Measurements from ENCODE around the gene ASB11. TPM values are rescaled to one million over a fixed set of nuclear protein-coding genes. Genes with fewer than 3 reads are reported as not detected.
"Not testable (repeated sequence)": the region's sequence is repeated elsewhere in the genome, so short reads cannot be mapped to it uniquely, and the experiment has no call there.

ASB11 gene
- total RNA-seq, 2 experiments from 2014 or later: not detected

GRCh38 chrX:15311119-15311518 is 4.3 kb downstream of the ASB11 start:
- H3K9me3 ChIP-seq (ENCODE audit: control insufficient read depth in 1 of 2, insufficient read depth in 1 of 2, low read length in 2 of 2): no peaks in the 10 kb centered on the region
- H3K27ac Mint-ChIP-seq: no peak overlapping the region
- H3K4me3 ChIP-seq (ENCODE audit: low read length): no peak overlapping the region
- TF ChIP-seq CTCF (IDR thresholded peaks at IDR 0.05): no peak
- DNase-seq: no peak
- no peaks in the 10 kb centered on the region for H3K9me3 Mint-ChIP-seq
- no peaks in the 10 kb centered on the region for H3K4me1 Mint-ChIP-seq (ENCODE audit: low read depth)
- ChIA-PET CTCF (no interaction called here), POLR2A (no interaction called here)
- intact Hi-C loops (cut with DNase I, micrococcal nuclease): no loop called here
- H3K27ac ChIP-seq (ENCODE audit: low read depth in 1 of 2, low read length in 2 of 2): no peak overlapping the region
- no peaks in the 10 kb centered on the region for H3K4me1 ChIP-seq (ENCODE audit: insufficient read depth, low read length)
- H3K36me3 ChIP-seq (ENCODE audit: insufficient read depth, low read length): no peaks in the 10 kb centered on the region
- no peaks in the 10 kb centered on the region for H3K27me3 Mint-ChIP-seq
- no peaks in the 10 kb centered on the region for H3K36me3 Mint-ChIP-seq (ENCODE audit: low read depth)
- ATAC-seq (ENCODE audit: poor library complexity): no peak
- no peaks in the 10 kb centered on the region for H3K27me3 ChIP-seq (ENCODE audit: control insufficient read depth in 1 of 2, insufficient read depth in 2 of 2, low read length in 2 of 2)
- no peak overlapping the region for H3K4me3 Mint-ChIP-seq

- ATAC-seq (ENCODE audit: poor library complexity) (no peak), DNase-seq (no peak)
- CTCF ChIA-PET: no interaction called here
- intact Hi-C loops (cut with DNase I, micrococcal nuclease): no loop called here
- H3K36me3 ChIP-seq (ENCODE audit: insufficient read depth, low read length): no peaks in the 10 kb centered on the region
- H3K9me3 ChIP-seq (ENCODE audit: control insufficient read depth in 1 of 2, insufficient read depth in 1 of 2, low read length in 2 of 2): no peaks in the 10 kb centered on the region
- Mint-ChIP-seq H3K9me3 (no peaks in the 10 kb centered on the region), H3K27me3 (no peaks in the 10 kb centered on the region), H3K27ac (no peak overlapping the region), H3K4me3 (no peak overlapping the region), H3K36me3 (ENCODE audit: low read depth) (no peaks in the 10 kb centered on the region), H3K4me1 (ENCODE audit: low read depth) (no peaks in the 10 kb centered on the region)
- no peak for TF ChIP-seq CTCF (IDR thresholded peaks at IDR 0.05)
- no peaks in the 10 kb centered on the region for H3K4me1 ChIP-seq (ENCODE audit: insufficient read depth, low read length)
- H3K27me3 ChIP-seq (ENCODE audit: control insufficient read depth in 1 of 2, insufficient read depth in 2 of 2, low read length in 2 of 2): no peaks in the 10 kb centered on the region
- no peak overlapping the region for H3K27ac ChIP-seq (ENCODE audit: low read depth in 1 of 2, low read length in 2 of 2)
- POLR2A ChIA-PET: no interaction called here
- no peak overlapping the region for H3K4me3 ChIP-seq (ENCODE audit: low read length)
Observed at GRCh38 chrX:15310117-15310516, 5.3 kb downstream of the ASB11 start.

- H3K4me3 ChIP-seq (ENCODE audit: low read length); H3K27ac ChIP-seq (ENCODE audit: low read depth in 1 of 2, low read length in 2 of 2); intact Hi-C loops (cut with DNase I, micrococcal nuclease); DNase-seq; H3K4me3 Mint-ChIP-seq; H3K36me3 Mint-ChIP-seq (ENCODE audit: low read depth); H3K27ac Mint-ChIP-seq; H3K27me3 Mint-ChIP-seq; H3K36me3 ChIP-seq (ENCODE audit: insufficient read depth, low read length); CTCF ChIA-PET; H3K27me3 ChIP-seq (ENCODE audit: control insufficient read depth in 1 of 2, insufficient read depth in 2 of 2, low read length in 2 of 2); H3K9me3 Mint-ChIP-seq; POLR2A ChIA-PET; H3K9me3 ChIP-seq (ENCODE audit: control insufficient read depth in 1 of 2, insufficient read depth in 1 of 2, low read length in 2 of 2); H3K4me1 Mint-ChIP-seq (ENCODE audit: low read depth); H3K4me1 ChIP-seq (ENCODE audit: insufficient read depth, low read length); ATAC-seq (ENCODE audit: poor library complexity): not testable (repeated sequence)
Observed at GRCh38 chrX:15305899-15306298, 9.5 kb downstream of the ASB11 start.

GRCh38 chrX:15301924-15302323 is 13.5 kb downstream of the ASB11 start:
- no peak overlapping the region for H3K27ac ChIP-seq (ENCODE audit: low read depth in 1 of 2, low read length in 2 of 2)

More at GRCh38 chrX:15301924-15302323, 13.5 kb downstream of the ASB11 start:
- DNase-seq (peak in 3 of 14 experiments; percentile 0 to 62 (median 48)), ATAC-seq (ENCODE audit: poor library complexity) (no peak)
- H3K27me3 ChIP-seq (ENCODE audit: control insufficient read depth in 1 of 2, insufficient read depth in 2 of 2, low read length in 2 of 2): no peaks in the 10 kb centered on the region
- ChIA-PET POLR2A (no interaction called here), CTCF (no interaction called here)
- no peak overlapping the region for H3K4me3 ChIP-seq (ENCODE audit: low read length)
- Mint-ChIP-seq H3K36me3 (ENCODE audit: low read depth) (no peaks in the 10 kb centered on the region), H3K4me1 (ENCODE audit: low read depth) (no peaks in the 10 kb centered on the region), H3K27ac (no peak overlapping the region), H3K9me3 (no peaks in the 10 kb centered on the region), H3K27me3 (no peaks in the 10 kb centered on the region), H3K4me3 (no peak overlapping the region)
- intact Hi-C loops (cut with DNase I, micrococcal nuclease): loop anchor here (5.0 kb wide), 1 partner anchor 165 kb away; no protein-coding TSS in a partner anchor
- TF ChIP-seq CTCF (IDR thresholded peaks at IDR 0.05): no peak
- no peaks in the 10 kb centered on the region for H3K4me1 ChIP-seq (ENCODE audit: insufficient read depth, low read length)
- H3K9me3 ChIP-seq (ENCODE audit: control insufficient read depth in 1 of 2, insufficient read depth in 1 of 2, low read length in 2 of 2): no peaks in the 10 kb centered on the region
- H3K36me3 ChIP-seq (ENCODE audit: insufficient read depth, low read length): no peaks in the 10 kb centered on the region
